H9 (cell line): ENCODE measurements around the gene SPSB3. TPM values are rescaled to one million over a fixed set of nuclear protein-coding genes. Genes with fewer than 3 reads are reported as not detected.

Experiments
- DNase-seq: peaks from one replicate; pipeline ENCODE4 v3.0.0-alpha.2; 2017
- H2AFZ ChIP-seq: one replicate; pipeline ENCODE4 v1.6.1; 2013; ENCODE audit warnings: mild to moderate bottlenecking, low read length, control low read depth, moderate library complexity
- H2AK5ac ChIP-seq: 2 replicates; pipeline ENCODE4 v1.6.1; 2013; ENCODE audit warnings: low read length, control low read depth, mixed read lengths; ENCODE audit not compliant: insufficient read length
- H2BK120ac ChIP-seq: one replicate; pipeline ENCODE4 v1.6.1; 2013; ENCODE audit warnings: low read depth, mild to moderate bottlenecking, low read length, control low read depth, inconsistent platforms; ENCODE audit not compliant: poor library complexity, severe bottlenecking
- H2BK12ac ChIP-seq: 2 replicates; pipeline ENCODE4 v1.6.1; 2013; ENCODE audit warnings: low read length, control low read depth, mixed read lengths, low read depth; ENCODE audit not compliant: insufficient read length
- H2BK15ac ChIP-seq: 2 replicates; pipeline ENCODE4 v1.6.1; 2013; ENCODE audit warnings: low read depth, low read length, control low read depth
- H2BK20ac ChIP-seq: one replicate; pipeline ENCODE4 v1.6.1; 2013; ENCODE audit warnings: low read depth, mild to moderate bottlenecking, low read length, control low read depth, inconsistent platforms; ENCODE audit not compliant: poor library complexity, severe bottlenecking
- H2BK5ac ChIP-seq: 2 replicates; pipeline ENCODE4 v1.6.1; 2013; ENCODE audit warnings: low read length, control low read depth, mixed read lengths; ENCODE audit not compliant: insufficient read length
- H3K14ac ChIP-seq: 2 replicates; pipeline ENCODE4 v1.6.1; 2013; ENCODE audit warnings: low read length, control low read depth; ENCODE audit not compliant: insufficient read depth
- H3K18ac ChIP-seq: 2 replicates; pipeline ENCODE4 v1.6.1; 2013; ENCODE audit warnings: low read depth, mild to moderate bottlenecking, mixed read lengths, low read length, control low read depth; ENCODE audit not compliant: insufficient read length
- H3K23ac ChIP-seq: 2 replicates; pipeline ENCODE4 v1.6.1; 2013; ENCODE audit warnings: low read length, control low read depth, mixed read lengths, low read depth; ENCODE audit not compliant: insufficient read length
- H3K23me2 ChIP-seq: 2 replicates; pipeline ENCODE4 v1.6.1; 2013; ENCODE audit warnings: low read depth, mild to moderate bottlenecking, mixed read lengths, low read length, control low read depth; ENCODE audit not compliant: insufficient read length, poor library complexity, severe bottlenecking
- H3K27ac ChIP-seq: 2 replicates; pipeline ENCODE4 v1.5.1; 2013; ENCODE audit warnings: low read length, control low read depth, mixed read lengths, low read depth; ENCODE audit not compliant: insufficient read length
- H3K27me3 ChIP-seq: 2 replicates; pipeline ENCODE4 v1.6.1; 2013; ENCODE audit warnings: low read length, control low read depth, inconsistent platforms; ENCODE audit not compliant: insufficient read depth
- H3K4ac ChIP-seq: 2 replicates; pipeline ENCODE4 v1.6.1; 2013; ENCODE audit warnings: low read depth, mild to moderate bottlenecking, control low read depth, inconsistent platforms, low read length, moderate library complexity
- H3K4me1 ChIP-seq: 2 replicates; pipeline ENCODE4 v1.6.1; 2013; ENCODE audit warnings: low read length, control low read depth, inconsistent platforms; ENCODE audit not compliant: insufficient read depth
- H3K4me2 ChIP-seq: 2 replicates; pipeline ENCODE4 v1.6.1; 2013; ENCODE audit warnings: low read length, control low read depth, mixed read lengths; ENCODE audit not compliant: insufficient read length, insufficient read depth
- H3K56ac ChIP-seq: 2 replicates; pipeline ENCODE4 v1.6.1; 2013; ENCODE audit warnings: low read depth, mild to moderate bottlenecking, mixed read lengths, low read length, control low read depth; ENCODE audit not compliant: insufficient read length
- H3K79me1 ChIP-seq: 2 replicates; pipeline ENCODE4 v1.6.1; 2013; ENCODE audit warnings: low read depth, mild to moderate bottlenecking, moderate library complexity, low read length, control low read depth, inconsistent platforms; ENCODE audit not compliant: insufficient read depth, poor library complexity, severe bottlenecking
- H3K79me2 ChIP-seq: 2 replicates; pipeline ENCODE4 v1.6.1; 2013; ENCODE audit warnings: low read length, control low read depth, inconsistent platforms; ENCODE audit not compliant: insufficient read depth
- H3K9ac ChIP-seq: 2 replicates; pipeline ENCODE4 v1.6.1; 2013; ENCODE audit warnings: low read length, control low read depth, mixed read lengths; ENCODE audit not compliant: insufficient read length; ENCODE audit errors: extremely low read depth
- H3K9me3 ChIP-seq: one replicate; pipeline ENCODE4 v1.6.1; 2013; ENCODE audit warnings: low read depth, low read length, inconsistent platforms; ENCODE audit not compliant: control insufficient read depth
- H3T11ph ChIP-seq: one replicate; pipeline ENCODE4 v1.6.1; 2013; ENCODE audit warnings: mild to moderate bottlenecking, low read length, control low read depth, inconsistent platforms
- H4K20me1 ChIP-seq: one replicate; pipeline ENCODE4 v1.6.1; 2013; ENCODE audit not compliant: control insufficient read depth, insufficient read length, insufficient read depth
- H4K5ac ChIP-seq: 2 replicates; pipeline ENCODE4 v1.6.1; 2013; ENCODE audit warnings: low read depth, mild to moderate bottlenecking, mixed read lengths, low read length, control low read depth; ENCODE audit not compliant: insufficient read length
- H4K8ac ChIP-seq: replicated peaks from 2 replicates; pipeline ENCODE4 v1.6.1; 2013; ENCODE audit warnings: low read length, control low read depth, mixed read lengths, low read depth; ENCODE audit not compliant: insufficient read length
- H4K91ac ChIP-seq: 2 replicates; pipeline ENCODE4 v1.6.1; 2013; ENCODE audit warnings: low read depth, mild to moderate bottlenecking, moderate library complexity, mixed read lengths, low read length, control low read depth; ENCODE audit not compliant: insufficient read length
- H3K27ac Mint-ChIP-seq, 3 experiments: 2 replicates in 2 of 3; 3 replicates in 1 of 3; pipeline ENCODE4 v1.8.0; 2020 to 2021; ENCODE audit warnings: mixed read lengths in 3 of 3, mild to moderate bottlenecking in 1 of 3, moderate library complexity in 1 of 3
- H3K27me3 Mint-ChIP-seq: 2 replicates; pipeline ENCODE4 v1.8.0; 2021; ENCODE audit warnings: low read depth, mild to moderate bottlenecking, moderate library complexity, mixed read lengths
- H3K36me3 Mint-ChIP-seq, 3 experiments: 2 replicates in 2 of 3; 3 replicates in 1 of 3; pipeline ENCODE4 v1.8.0; 2020 to 2021; ENCODE audit warnings: low read depth in 3 of 3, mixed read lengths in 3 of 3; ENCODE audit not compliant: insufficient read depth in 1 of 3
- H3K4me1 Mint-ChIP-seq, 2 experiments: 2 replicates each; pipeline ENCODE4 v1.8.0; 2020; ENCODE audit warnings: mixed read lengths in 2 of 2
- H3K4me3 Mint-ChIP-seq, 2 experiments: 2 replicates in 1 of 2; 3 replicates in 1 of 2; pipeline ENCODE4 v1.8.0; 2020 to 2021; ENCODE audit warnings: mild to moderate bottlenecking in 2 of 2, mixed read lengths in 2 of 2, moderate library complexity in 1 of 2
- H3K9me3 Mint-ChIP-seq, 2 experiments: 2 replicates in 1 of 2; 3 replicates in 1 of 2; pipeline ENCODE4 v1.8.0; 2020; ENCODE audit warnings: mild to moderate bottlenecking in 2 of 2, mixed read lengths in 2 of 2, moderate library complexity in 1 of 2
- WGBS: extraction: QIAGEN DNeasy Blood & Tissue Kit; methylation state at CpG from one replicate; pipeline ENCODE4 v1.1.7; 2013; ENCODE audit warnings: missing lambda C conversion rate, low lambda C conversion rate, mixed read lengths; ENCODE audit not compliant: insufficient read length; ENCODE audit errors: extremely low coverage; 5-methylcytosine and 5-hydroxymethylcytosine counted together
- total RNA-seq: library from RNA; stranded (reverse); gene quantifications from 2 replicates; pipeline ENCODE4 v1.2.1, GENCODE V29; 2021
- TF ChIP-seq, protein P1 (sequence below): fragments of 200-600 bp; sonication (generic); conservative IDR thresholded peaks from 3 replicates; pipeline ENCODE4 v1.8.0; 2021; ENCODE audit warnings: antibody characterized with exemption, mild to moderate bottlenecking

The SPSB3 gene
- total RNA-seq, 1 experiment from 2014 or later: 19.9 TPM

GRCh38 chr16:1788095-1788707 is 5.8 kb upstream of the SPSB3 start:
- H2AK5ac ChIP-seq: no peak overlapping the region
- H3K9ac ChIP-seq: no peak overlapping the region

More at GRCh38 chr16:1788095-1788707, 5.8 kb upstream of the SPSB3 start:
- Mint-ChIP-seq H3K27me3 (no peaks in the 10 kb centered on the region), H3K9me3 (no peaks in the 10 kb centered on the region), H3K4me1 (peaks cover 0 to 5% of the 10 kb centered on the region in 2 experiments; a peak in 1 of 4 replicates), H3K36me3 (peaks cover 5 to 17% (median 14%) of the 10 kb centered on the region in 3 experiments; a peak in 6 of 7 replicates), H3K27ac (no peak overlapping the region), H3K4me3 (no peak overlapping the region)
- Histone ChIP-seq H3K56ac (no peak overlapping the region), H2BK20ac (no peak overlapping the region), H2BK12ac (no peak overlapping the region), H3K27me3 (no peaks in the 10 kb centered on the region), H3K79me1 (peaks cover 5% of the 10 kb centered on the region), H4K8ac (no peak overlapping the region), H4K20me1 (no peaks in the 10 kb centered on the region), H3T11ph (no peak overlapping the region), H3K18ac (no peak overlapping the region), H3K23me2 (no peaks in the 10 kb centered on the region), H4K91ac (no peak overlapping the region), H2BK5ac (no peak overlapping the region), H3K27ac (no peak overlapping the region), H3K79me2 (peaks cover 8% of the 10 kb centered on the region; the same call in 1 of the 2 replicates), H2AFZ (no peak overlapping the region), H2BK120ac (no peak overlapping the region), H3K23ac (no peak overlapping the region), H3K9me3 (no peaks in the 10 kb centered on the region), H3K14ac (no peak overlapping the region), H3K4ac (no peak overlapping the region), H4K5ac (no peak overlapping the region), H3K4me2 (no peak overlapping the region), H2BK15ac (no peak overlapping the region), H3K4me1 (no peaks in the 10 kb centered on the region; the same call in 1 of the 2 replicates)
- TF ChIP-seq, protein P1, sequence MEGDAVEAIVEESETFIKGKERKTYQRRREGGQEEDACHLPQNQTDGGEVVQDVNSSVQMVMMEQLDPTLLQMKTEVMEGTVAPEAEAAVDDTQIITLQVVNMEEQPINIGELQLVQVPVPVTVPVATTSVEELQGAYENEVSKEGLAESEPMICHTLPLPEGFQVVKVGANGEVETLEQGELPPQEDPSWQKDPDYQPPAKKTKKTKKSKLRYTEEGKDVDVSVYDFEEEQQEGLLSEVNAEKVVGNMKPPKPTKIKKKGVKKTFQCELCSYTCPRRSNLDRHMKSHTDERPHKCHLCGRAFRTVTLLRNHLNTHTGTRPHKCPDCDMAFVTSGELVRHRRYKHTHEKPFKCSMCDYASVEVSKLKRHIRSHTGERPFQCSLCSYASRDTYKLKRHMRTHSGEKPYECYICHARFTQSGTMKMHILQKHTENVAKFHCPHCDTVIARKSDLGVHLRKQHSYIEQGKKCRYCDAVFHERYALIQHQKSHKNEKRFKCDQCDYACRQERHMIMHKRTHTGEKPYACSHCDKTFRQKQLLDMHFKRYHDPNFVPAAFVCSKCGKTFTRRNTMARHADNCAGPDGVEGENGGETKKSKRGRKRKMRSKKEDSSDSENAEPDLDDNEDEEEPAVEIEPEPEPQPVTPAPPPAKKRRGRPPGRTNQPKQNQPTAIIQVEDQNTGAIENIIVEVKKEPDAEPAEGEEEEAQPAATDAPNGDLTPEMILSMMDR: no peak
- no CpG with 5 or more reads among the region's 38 CpGs for WGBS
- DNase-seq: no peak
